ENCODE measurements around the gene NAA20. TPM values are rescaled to one million over a fixed set of nuclear protein-coding genes. Genes with fewer than 3 reads are reported as not detected.

NAA20 gene
- total and polyA plus RNA-seq, 9 of the 15 experiments (the other 6 are each of a cell fraction or from before 2014, with no cell fraction given) = 51.4 to 361 (median 84.6) TPM

GRCh38 chr20:20052074-20052970, 35.2 kb downstream of the NAA20 start, which contains the start of the genes CFAP61 and CRNKL1 (continued):
- TF ChIP-seq MTA3 (IDR thresholded peaks at IDR 0.05; ENCODE audit: borderline replicate concordance) = peak; percentile 44; the same call in 1 of the 2 replicates
- peak; percentile 98 for TF ChIP-seq NR2C2 (CRISPR knock-in tag; IDR thresholded peaks at IDR 0.05)
- peak; percentile 99 for TF ChIP-seq NR2C2 (tag; IDR thresholded peaks at IDR 0.05)
- TF ChIP-seq CCNT2 (IDR thresholded peaks at IDR 0.05; ENCODE audit: borderline replicate concordance, extremely low read depth, insufficient read length, low read depth, low read length) = no peak
- TF ChIP-seq KLF13 (tag; IDR thresholded peaks at IDR 0.05; ENCODE audit: borderline replicate concordance, low read depth) = 0 out of 2 replicates have a peak, but pooled peaks have one; percentile 63
- TF ChIP-seq HMGN3 (IDR thresholded peaks at IDR 0.05; ENCODE audit: borderline replicate concordance, extremely low read depth, insufficient read length, low read depth, low read length) = no peak
- peak; percentile 95 for TF ChIP-seq GABPA (tag; conservative IDR thresholded peaks at IDR 0.05; ENCODE audit: low read depth)
- TF ChIP-seq MBD2 (IDR thresholded peaks at IDR 0.05; ENCODE audit: borderline replicate concordance, low read depth) = peak; percentile 1; the same call in 1 of the 2 replicates
- TF ChIP-seq PML (IDR thresholded peaks at IDR 0.05; ENCODE audit: low read length) = peak; percentile 41; the same call in 1 of the 2 replicates
- no peak for TF ChIP-seq ZSCAN29 (IDR thresholded peaks at IDR 0.05)
- peak; percentile 11 for TF ChIP-seq ZFP36 (IDR thresholded peaks at IDR 0.05; ENCODE audit: low read depth, low read length, partially characterized antibody)
- TF ChIP-seq RCOR1 (IDR thresholded peaks at IDR 0.05; ENCODE audit: borderline replicate concordance in 1 of 2, low read depth in 2 of 2, low read length in 2 of 2) = 0 out of 4 replicates have a peak, but pooled peaks of 1 of the 2 experiments have one; percentile 13
- TF ChIP-seq POLR2B (IDR thresholded peaks at IDR 0.05; ENCODE audit: low read depth, partially characterized antibody) = peak; percentile 53
- peak; percentile 92 for TF ChIP-seq ETS1 (conservative IDR thresholded peaks at IDR 0.05; ENCODE audit: control insufficient read depth, low read depth, low read length)
- TF ChIP-seq CTCFL (IDR thresholded peaks at IDR 0.05; ENCODE audit: borderline replicate concordance, insufficient read depth, low read depth, low read length, poor library complexity, severe bottlenecking) = peak; percentile 55
- TF ChIP-seq KDM4B (IDR thresholded peaks at IDR 0.05; ENCODE audit: borderline replicate concordance in 2 of 2, low read depth in 1 of 2) = no peak
- peak; percentile 100 for TF ChIP-seq NKRF (IDR thresholded peaks at IDR 0.05; ENCODE audit: borderline replicate concordance)
- TF ChIP-seq MTA2 (IDR thresholded peaks at IDR 0.05; ENCODE audit: low read depth) = peak; percentile 57
- peak; percentile 78 for TF ChIP-seq POLR2G (IDR thresholded peaks at IDR 0.05; ENCODE audit: low read depth, low read length)
- peak; percentile 72 for TF ChIP-seq CXXC5 (CRISPR knock-in tag; IDR thresholded peaks at IDR 0.05)
- TF ChIP-seq POLR2AphosphoS5 (IDR thresholded peaks at IDR 0.05; ENCODE audit: control insufficient read depth, insufficient read depth, low read depth, low read length) = peak; percentile 53; the same call in 1 of the 2 replicates

All from K562 (cell line).